Lower leg skin (tissue), 4 donors: ENCODE measurements around the gene RNF43. TPM values are rescaled to one million over a fixed set of nuclear protein-coding genes. Genes with fewer than 3 reads are reported as not detected.

Experiments used
- DNase-seq, 2 donors: peaks; one replicate each; pipeline ENCODE4 v3.0.0-alpha.2; 2019; ENCODE audit warnings: low spot score in 2 of 2
- H3K4me3 ChIP-seq: fragments of 200-600 bp; sonication (generic); 2 replicates; pipeline ENCODE4 v1.5.1; 2017; ENCODE audit warnings: mild to moderate bottlenecking, low read depth; ENCODE audit not compliant: poor library complexity, severe bottlenecking
- CTCF ChIP-seq, 3 donors: fragments of 450-650 bp; IDR thresholded peaks; one replicate each; pipeline ENCODE4 v1.5.1; 2016; ENCODE audit warnings: antibody characterized with exemption in 3 of 3, mild to moderate bottlenecking in 3 of 3, moderate library complexity in 2 of 3
- POLR2A ChIP-seq, 2 donors: fragments of 450-650 bp; IDR thresholded peaks; one replicate each; pipeline ENCODE4 v1.6.1; 2016 to 2017; ENCODE audit warnings: antibody characterized with exemption in 2 of 2, mild to moderate bottlenecking in 1 of 2, moderate library complexity in 1 of 2
- WGBS, 2 donors: methylation state at CpG; one replicate each; pipeline ENCODE4 v1.1.5; 2018; 5-methylcytosine and 5-hydroxymethylcytosine counted together
- intact Hi-C: fragments of 100-400 bp; cut with DNase I; formaldehyde crosslinking; loops from one replicate; pipeline ENCODE4 v1.15.0; 2023; ENCODE audit warnings: low total_unique reads
- total RNA-seq, 4 donors: library from RNA; depleted of rRNA; stranded (reverse); fragments of >200 nt; gene quantifications; one replicate each; pipeline ENCODE4 v1.1.0, GENCODE V29; 2016

The RNF43 gene
- total RNA-seq, 4 donors from 2014 or later = 11.0 to 20.0 (median 18.4) TPM

- no peak for DNase-seq
- intact Hi-C loops = loop anchor here (5.0 kb wide), 1 partner anchor 65 kb away; the partner anchor contains the start of gene SUPT4H1
- TF ChIP-seq POLR2A (IDR thresholded peaks at IDR 0.05) = no peak
- no peak for TF ChIP-seq CTCF (IDR thresholded peaks at IDR 0.05)
Measured at GRCh38 chr17:58416937-58417299, 416 bp downstream of the RNF43 start.

GRCh38 chr17:58416396-58416795 lies 938 bp downstream of the RNF43 start:
- no peak overlapping the region for H3K4me3 ChIP-seq
- TF ChIP-seq CTCF (IDR thresholded peaks at IDR 0.05) = no peak
- no peak for TF ChIP-seq POLR2A (IDR thresholded peaks at IDR 0.05)
- WGBS, 2 donors = 44 to 50% methylated on average over 4 of the region's 4 CpGs
- no peak for DNase-seq
- intact Hi-C loops = loop anchor here (5.0 kb wide), 1 partner anchor 64 kb away; the partner anchor contains the start of gene SUPT4H1

More at GRCh38 chr17:58416937-58417299, 416 bp downstream of the RNF43 start:
- no peak overlapping the region for H3K4me3 ChIP-seq
- 30 to 38% methylated on average over 6 of the region's 6 CpGs for WGBS, 2 donors

GRCh38 chr17:58415371-58416055 lies 1.8 kb downstream of the RNF43 start:
- intact Hi-C loops = loop anchor here (5.0 kb wide), 1 partner anchor 63 kb away; the partner anchor contains the start of gene SUPT4H1
- H3K4me3 ChIP-seq = no peak overlapping the region
- 39 to 47% methylated on average over 6 of the region's 6 CpGs for WGBS, 2 donors
- no peak for DNase-seq
- no peak for TF ChIP-seq CTCF (IDR thresholded peaks at IDR 0.05)
- TF ChIP-seq POLR2A (IDR thresholded peaks at IDR 0.05) = no peak

GRCh38 chr17:58414596-58414997 lies 2.7 kb downstream of the RNF43 start:
- TF ChIP-seq POLR2A (IDR thresholded peaks at IDR 0.05) (no peak), CTCF (IDR thresholded peaks at IDR 0.05) (no peak)
- intact Hi-C loops = no loop called here
- WGBS, 2 donors = 51 to 56% methylated on average over 3 of the region's 3 CpGs
- DNase-seq = no peak
- no peak overlapping the region for H3K4me3 ChIP-seq

GRCh38 chr17:58413684-58414083 lies 3.6 kb downstream of the RNF43 start:
- intact Hi-C loops = no loop called here
- WGBS, 2 donors = 44 to 48% methylated on average over 2 of the region's 2 CpGs
- no peak for DNase-seq
- no peak overlapping the region for H3K4me3 ChIP-seq
- TF ChIP-seq POLR2A (IDR thresholded peaks at IDR 0.05) = no peak
- TF ChIP-seq CTCF (IDR thresholded peaks at IDR 0.05) = no peak
